ENCODE data around the gene PSTK. TPM values are rescaled to one million over a fixed set of nuclear protein-coding genes. Genes with fewer than 3 reads are reported as not detected.
A peak's percentile ranks its signal among the peaks of the same experiment; 100 is the strongest.

PSTK gene
- polyA plus RNA-seq, 2 of the 4 experiments (the other 2 are of a cell fraction): 5.3 to 9.0 TPM

- no peaks in the 10 kb centered on the region for H3K9me3 ChIP-seq
- DNase-seq (ENCODE audit: low read depth in 1 of 2, low spot score in 1 of 2): no peak
- 85% methylated on average over 3 of the region's 3 CpGs for WGBS (ENCODE audit: missing lambda C conversion rate)
- no peak for ATAC-seq
- FAIRE-seq: no peak
- H3K4me2 ChIP-seq: no peak overlapping the region
- CTCF ChIA-PET: interaction anchor here (2.4 kb wide), 1 partner anchor 16 kb away, joined by 9 read pairs; no protein-coding TSS in a partner anchor
- no peak overlapping the region for H3K4me3 ChIP-seq
- TF ChIP-seq NPAS2 (CRISPR knock-in tag; IDR thresholded peaks at IDR 0.05; ENCODE audit: borderline replicate concordance): no peak
- no peak for TF ChIP-seq MAX (IDR thresholded peaks at IDR 0.05)
- TF ChIP-seq HMGXB4 (CRISPR knock-in tag; IDR thresholded peaks at IDR 0.05; ENCODE audit: borderline replicate concordance): no peak
- TF ChIP-seq CBX8 (IDR thresholded peaks at IDR 0.05): no peak
- no peak for TF ChIP-seq USF2 (IDR thresholded peaks at IDR 0.05)
- TF ChIP-seq RCOR1 (IDR thresholded peaks at IDR 0.05; ENCODE audit: low read depth, low read length): no peak
- TF ChIP-seq CBX2 (IDR thresholded peaks at IDR 0.05; ENCODE audit: borderline replicate concordance, low read depth): no peak
- TF ChIP-seq HOXB5 (CRISPR knock-in tag; IDR thresholded peaks at IDR 0.05): no peak
- TF ChIP-seq MYC (IDR thresholded peaks at IDR 0.05; ENCODE audit: borderline replicate concordance, low read length): no peak
- no peak for TF ChIP-seq EHF (CRISPR knock-in tag; IDR thresholded peaks at IDR 0.05)
- TF ChIP-seq BCL3 (IDR thresholded peaks at IDR 0.05): no peak
- TF ChIP-seq RAD21 (conservative IDR thresholded peaks at IDR 0.05 in 1 of 2, IDR thresholded peaks at IDR 0.05 in 1 of 2): no peak
- no peak overlapping the region for H3K27ac ChIP-seq
- peaks cover 5% of the 10 kb centered on the region; the same call in 1 of the 3 replicates for H3K4me1 ChIP-seq
- POLR2A ChIA-PET: interaction anchor here (1.1 kb wide), 1 partner anchor 17 kb away, joined by 4 read pairs; no protein-coding TSS in a partner anchor
These were observed 17.7 kb downstream of the PSTK start for GRCh38 chr10:122997864-122998263.

- H3K4me2 ChIP-seq: no peak overlapping the region
- POLR2A ChIA-PET: interaction anchor here (1.1 kb wide), 1 partner anchor 17 kb away, joined by 4 read pairs; no protein-coding TSS in a partner anchor
- TF ChIP-seq MAFK (IDR thresholded peaks at IDR 0.05; ENCODE audit: partially characterized antibody): peak; percentile 50
- TF ChIP-seq MYC (IDR thresholded peaks at IDR 0.05; ENCODE audit: borderline replicate concordance, low read length): no peak
- no peak overlapping the region for H3K27ac ChIP-seq
- no peak overlapping the region for H3K4me3 ChIP-seq
- CTCF ChIA-PET: interaction anchor here (2.9 kb wide), 1 partner anchor 17 kb away, joined by 10 read pairs; no protein-coding TSS in a partner anchor
- H3K4me1 ChIP-seq: peaks cover 5% of the 10 kb centered on the region; the same call in 1 of the 3 replicates
- ATAC-seq (no peak), DNase-seq (ENCODE audit: low read depth in 1 of 2, low spot score in 1 of 2) (no peak), FAIRE-seq (no peak)
- 93% methylated on average over 6 of the region's 6 CpGs for WGBS (ENCODE audit: missing lambda C conversion rate)
- no peaks in the 10 kb centered on the region for H3K9me3 ChIP-seq
These were observed 18.2 kb downstream of the PSTK start for GRCh38 chr10:122998360-122998917.

- FAIRE-seq: no peak
- 93% methylated on average over 3 of the region's 3 CpGs for WGBS (ENCODE audit: missing lambda C conversion rate)
- no peak for DNase-seq (ENCODE audit: low read depth in 1 of 2, low spot score in 1 of 2)
- no peak overlapping the region for H3K4me3 ChIP-seq
- H3K27ac ChIP-seq: no peak overlapping the region
- no peak for TF ChIP-seq EHF (CRISPR knock-in tag; IDR thresholded peaks at IDR 0.05)
- TF ChIP-seq CBX2 (IDR thresholded peaks at IDR 0.05; ENCODE audit: borderline replicate concordance, low read depth): no peak
- no peak for TF ChIP-seq TP53 (CRISPR knock-in tag; IDR thresholded peaks at IDR 0.05)
- TF ChIP-seq MAX (IDR thresholded peaks at IDR 0.05): no peak
- TF ChIP-seq CTCF (IDR thresholded peaks at IDR 0.05): no peak
- no peak for TF ChIP-seq RARB (CRISPR knock-in tag; IDR thresholded peaks at IDR 0.05)
- no peak for TF ChIP-seq FOXS1 (CRISPR knock-in tag; IDR thresholded peaks at IDR 0.05)
- no peak for TF ChIP-seq MYC (IDR thresholded peaks at IDR 0.05; ENCODE audit: borderline replicate concordance, low read length)
- no peak for TF ChIP-seq FOSB (CRISPR knock-in tag; IDR thresholded peaks at IDR 0.05)
- no peak for TF ChIP-seq BCL3 (IDR thresholded peaks at IDR 0.05)
- no peak for TF ChIP-seq POLR2A (IDR thresholded peaks at IDR 0.05; ENCODE audit: low read length)
- no peaks in the 10 kb centered on the region for H3K9me3 ChIP-seq
- POLR2A ChIA-PET: interaction anchor here (1.1 kb wide), 1 partner anchor 18 kb away, joined by 4 read pairs; no protein-coding TSS in a partner anchor
- no peak for ATAC-seq
- H3K4me2 ChIP-seq: no peak overlapping the region
- CTCF ChIA-PET: interaction anchor here (1.1 to 2.9 kb wide), 2 partner anchors 9 to 18 kb away, joined by 4 to 10 read pairs; no protein-coding TSS in a partner anchor
- peaks cover 5% of the 10 kb centered on the region; the same call in 1 of the 3 replicates for H3K4me1 ChIP-seq
These were observed 18.7 kb downstream of the PSTK start for GRCh38 chr10:122998934-122999333.

All from A549 (cell line).